GM21515 (cell line): ENCODE results near the gene BMP7.

ENCODE experiments used
- ATAC-seq: cut with Tn5 transposase; IDR thresholded peaks from one replicate; pipeline ENCODE4 v1.9.1; 2021; ENCODE audit not compliant: unreplicated experiment

BMP7 gene

GRCh38 chr20:57156011-57156729 is 110.3 kb downstream of the BMP7 start:
- ATAC-seq, result no peak

- no peak for ATAC-seq
Measured at GRCh38 chr20:57155415-57155814, 111.0 kb downstream of the BMP7 start.

GRCh38 chr20:57153238-57153905 is 113.1 kb downstream of the BMP7 start:
- ATAC-seq, result no peak

GRCh38 chr20:57152557-57152956 is 113.9 kb downstream of the BMP7 start:
- no peak for ATAC-seq

GRCh38 chr20:57150559-57150958 is 115.9 kb downstream of the BMP7 start:
- ATAC-seq, result no peak

- no peak for ATAC-seq
Measured at GRCh38 chr20:57148263-57148662, 118.2 kb downstream of the BMP7 start.

- ATAC-seq, result no peak
Measured at GRCh38 chr20:57147185-57147584, 119.3 kb downstream of the BMP7 start.

GRCh38 chr20:57146155-57146554 is 120.3 kb downstream of the BMP7 start:
- no peak for ATAC-seq

GRCh38 chr20:57145089-57145631 is 121.3 kb downstream of the BMP7 start:
- ATAC-seq, result no peak

- no peak for ATAC-seq
Measured at GRCh38 chr20:57143173-57143572, 123.3 kb downstream of the BMP7 start.

GRCh38 chr20:57142667-57143066 is 123.8 kb downstream of the BMP7 start:
- ATAC-seq, result no peak

GRCh38 chr20:57141492-57141891 is 124.9 kb downstream of the BMP7 start:
- no peak for ATAC-seq

GRCh38 chr20:57140416-57140965 is 126.0 kb downstream of the BMP7 start:
- no peak for ATAC-seq

GRCh38 chr20:57139342-57140093 is 126.9 kb downstream of the BMP7 start:
- ATAC-seq, result no peak

GRCh38 chr20:57138198-57138995 is 128.0 kb downstream of the BMP7 start:
- ATAC-seq, result no peak

- ATAC-seq, result no peak
Measured at GRCh38 chr20:57137676-57138075, 128.8 kb downstream of the BMP7 start.

GRCh38 chr20:57136734-57137133 is 129.7 kb downstream of the BMP7 start:
- ATAC-seq, result no peak

GRCh38 chr20:57135875-57136274 is 130.6 kb downstream of the BMP7 start:
- ATAC-seq, result no peak

- no peak for ATAC-seq
Measured at GRCh38 chr20:57134804-57135203, 131.6 kb downstream of the BMP7 start.

GRCh38 chr20:57133926-57134650 is 132.4 kb downstream of the BMP7 start:
- ATAC-seq, result no peak
